ENCODE results near the gene RAD51.

- TF ChIP-seq TCF4 (CRISPR knock-in tag; IDR thresholded peaks at IDR 0.05; ENCODE audit: borderline replicate concordance) (no peak), ESRRG (CRISPR knock-in tag; IDR thresholded peaks at IDR 0.05) (no peak), GLIS3 (CRISPR knock-in tag; IDR thresholded peaks at IDR 0.05) (no peak), ZFP3 (CRISPR knock-in tag; IDR thresholded peaks at IDR 0.05) (no peak)
These were observed 68.2 kb downstream of the RAD51 start for GRCh38 chr15:40762919-40763800.

Data from SK-N-SH treated with all-trans-retinoic acid at 6 μM for 48 hours (cell line).